GM23338 (cell line): ENCODE data around the gene ADCY1. TPM values are rescaled to one million over a fixed set of nuclear protein-coding genes. Genes with fewer than 3 reads are reported as not detected.

ENCODE experiments used
- ATAC-seq: fragments of 200-7000 bp; cut with Tn5 transposase; 3 replicates; pipeline ENCODE4 v1.9.1; 2020
- DNase-seq: peaks from one replicate; pipeline ENCODE4 v3.0.0-alpha.2; 2015; ENCODE audit warnings: low spot score
- H2AFZ ChIP-seq: fragments of 200-600 bp; sonication (generic); 2 replicates; pipeline ENCODE4 v1.8.0; 2016; ENCODE audit warnings: antibody characterized with exemption, mild to moderate bottlenecking, moderate library complexity
- H3F3A ChIP-seq: fragments of 200-600 bp; sonication (generic); replicated peaks from 2 replicates; pipeline ENCODE4 v1.8.0; 2017; ENCODE audit warnings: antibody characterized with exemption, mixed run types, low read depth
- H3K27ac ChIP-seq: fragments of 200-600 bp; sonication (generic); 2 replicates; pipeline ENCODE4 v1.6.1; 2016; ENCODE audit warnings: low read depth
- H3K27me3 ChIP-seq: fragments of 200-600 bp; sonication (generic); 2 replicates; pipeline ENCODE4 v1.8.0; 2016; ENCODE audit warnings: mild to moderate bottlenecking, mixed run types, moderate library complexity; ENCODE audit not compliant: insufficient read depth
- H3K36me3 ChIP-seq: fragments of 200-600 bp; sonication (generic); 2 replicates; pipeline ENCODE4 v1.8.0; 2016; ENCODE audit warnings: mild to moderate bottlenecking; ENCODE audit not compliant: insufficient read depth
- H3K4me1 ChIP-seq: fragments of 200-600 bp; sonication (generic); 2 replicates; pipeline ENCODE4 v1.8.0; 2016; ENCODE audit warnings: mild to moderate bottlenecking, moderate library complexity; ENCODE audit not compliant: insufficient read depth
- H3K4me2 ChIP-seq: fragments of 200-600 bp; sonication (generic); 2 replicates; pipeline ENCODE4 v1.7.1; 2017; ENCODE audit warnings: mixed run types
- H3K4me3 ChIP-seq: fragments of 200-600 bp; sonication (generic); 2 replicates; pipeline ENCODE4 v1.6.1; 2016; ENCODE audit warnings: mixed run types
- H3K79me2 ChIP-seq: fragments of 200-600 bp; sonication (generic); replicated peaks from 2 replicates; pipeline ENCODE4 v1.8.0; 2017; ENCODE audit warnings: mild to moderate bottlenecking; ENCODE audit not compliant: insufficient read depth
- H3K9me2 ChIP-seq: fragments of 200-600 bp; sonication (generic); 2 replicates; pipeline ENCODE4 v1.8.0; 2017; ENCODE audit not compliant: insufficient read depth
- H4K20me1 ChIP-seq: fragments of 200-600 bp; sonication (generic); replicated peaks from 2 replicates; pipeline ENCODE4 v1.8.0; 2017; ENCODE audit warnings: mild to moderate bottlenecking; ENCODE audit not compliant: insufficient read depth
- H3K27ac Mint-ChIP-seq: 2 replicates; pipeline ENCODE4 v1.8.0; 2020; ENCODE audit warnings: inconsistent platforms, mild to moderate bottlenecking, moderate library complexity, mixed read lengths
- H3K27me3 Mint-ChIP-seq: 3 replicates; pipeline ENCODE4 v1.8.0; 2022; ENCODE audit warnings: low read depth, mild to moderate bottlenecking, moderate library complexity, mixed read lengths, inconsistent platforms; ENCODE audit not compliant: insufficient read depth, poor library complexity
- H3K36me3 Mint-ChIP-seq: 3 replicates; pipeline ENCODE4 v1.8.0; 2021; ENCODE audit warnings: low read depth, mild to moderate bottlenecking, inconsistent platforms, moderate library complexity, mixed read lengths
- H3K4me1 Mint-ChIP-seq: 3 replicates; pipeline ENCODE4 v1.8.0; 2020; ENCODE audit warnings: mild to moderate bottlenecking, inconsistent platforms, mixed read lengths
- H3K4me3 Mint-ChIP-seq: 3 replicates; pipeline ENCODE4 v1.8.0; 2021; ENCODE audit warnings: moderate library complexity, mild to moderate bottlenecking, inconsistent platforms, mixed read lengths
- H3K9me3 Mint-ChIP-seq: 3 replicates; pipeline ENCODE4 v1.8.0; 2020; ENCODE audit warnings: moderate library complexity, mild to moderate bottlenecking, inconsistent platforms, mixed read lengths
- CREB1 ChIP-seq: fragments of 250-450 bp; sonication (Bioruptor Pico); IDR thresholded peaks from 2 replicates; pipeline ENCODE4 v1.5.0; 2020; ENCODE audit warnings: low read depth, mild to moderate bottlenecking, moderate library complexity
- EZH2 ChIP-seq: fragments of 200-600 bp; sonication (generic); IDR thresholded peaks from one replicate; pipeline ENCODE4 v1.8.0; 2017; ENCODE audit warnings: antibody characterized with exemption, mild to moderate bottlenecking, low read depth; ENCODE audit not compliant: unreplicated experiment
- EZH2phosphoT487 ChIP-seq: fragments of 200-600 bp; sonication (generic); IDR thresholded peaks from one replicate; pipeline ENCODE4 v1.8.1; 2018; ENCODE audit warnings: antibody characterized with exemption; ENCODE audit not compliant: unreplicated experiment
- JUNB ChIP-seq: IDR thresholded peaks from one replicate; pipeline ENCODE4 v1.6.1; 2016; ENCODE audit warnings: antibody characterized with exemption; ENCODE audit not compliant: unreplicated experiment
- NANOG ChIP-seq: IDR thresholded peaks from 2 replicates; pipeline ENCODE4 v1.6.1; 2016; ENCODE audit warnings: antibody characterized with exemption, borderline replicate concordance
- POLR2AphosphoS5 ChIP-seq: IDR thresholded peaks from 2 replicates; pipeline ENCODE4 v1.6.1; 2016; ENCODE audit warnings: antibody characterized with exemption, low read depth
- REST ChIP-seq: IDR thresholded peaks from one replicate; pipeline ENCODE4 v1.6.1; 2018; ENCODE audit warnings: antibody characterized with exemption; ENCODE audit not compliant: unreplicated experiment
- STAT1 ChIP-seq: IDR thresholded peaks from one replicate; pipeline ENCODE4 v1.6.1; 2016; ENCODE audit warnings: antibody characterized with exemption; ENCODE audit not compliant: unreplicated experiment
- ZNF114 ChIP-seq: fragments of 250-450 bp; sonication (Bioruptor Pico); IDR thresholded peaks from 2 replicates; pipeline ENCODE4 v1.5.0; 2020; ENCODE audit warnings: mild to moderate bottlenecking, moderate library complexity
- ZNF331 ChIP-seq: fragments of 250-450 bp; sonication (Bioruptor Pico); IDR thresholded peaks from 2 replicates; pipeline ENCODE4 v1.5.0; 2020; ENCODE audit warnings: low read depth, mild to moderate bottlenecking, moderate library complexity
- polyA plus RNA-seq: library from polyadenylated mRNA; unstranded; fragments of >200 nt; fragmentation: Nextera tagmentation; extraction: Ambion mirVana; gene quantifications from 2 replicates; pipeline ENCODE4 v1.2.1, GENCODE V29; 2016
- total RNA-seq: library from RNA; depleted of rRNA; stranded (reverse); fragments of >200 nt; shearing (Covaris generic); gene quantifications from 2 replicates; pipeline ENCODE4 v1.2.3, GENCODE V29; 2014
- TF ChIP-seq, protein P1 (sequence below): fragments of 250-450 bp; sonication (Bioruptor Pico); IDR thresholded peaks from 2 replicates; pipeline ENCODE4 v1.5.0; 2020; ENCODE audit warnings: mild to moderate bottlenecking, moderate library complexity
- TF ChIP-seq, protein P2 (sequence below), 2 experiments: fragments of 200-600 bp in 1 of 2; sonication (generic) in 1 of 2; conservative IDR thresholded peaks; 2 replicates each; pipeline versions ENCODE4 v1.5.1 to v1.6.1; 2016 to 2017; ENCODE audit warnings: antibody characterized with exemption in 2 of 2, low read depth in 2 of 2, mild to moderate bottlenecking in 2 of 2, moderate library complexity in 1 of 2
- TF ChIP-seq, protein P3 (sequence below): IDR thresholded peaks from 2 replicates; pipeline ENCODE4 v1.6.1; 2016; ENCODE audit warnings: antibody characterized with exemption

The ADCY1 gene
- total and polyA plus RNA-seq, 2 experiments from 2014 or later: 2.3 to 18.7 TPM

DNA sequence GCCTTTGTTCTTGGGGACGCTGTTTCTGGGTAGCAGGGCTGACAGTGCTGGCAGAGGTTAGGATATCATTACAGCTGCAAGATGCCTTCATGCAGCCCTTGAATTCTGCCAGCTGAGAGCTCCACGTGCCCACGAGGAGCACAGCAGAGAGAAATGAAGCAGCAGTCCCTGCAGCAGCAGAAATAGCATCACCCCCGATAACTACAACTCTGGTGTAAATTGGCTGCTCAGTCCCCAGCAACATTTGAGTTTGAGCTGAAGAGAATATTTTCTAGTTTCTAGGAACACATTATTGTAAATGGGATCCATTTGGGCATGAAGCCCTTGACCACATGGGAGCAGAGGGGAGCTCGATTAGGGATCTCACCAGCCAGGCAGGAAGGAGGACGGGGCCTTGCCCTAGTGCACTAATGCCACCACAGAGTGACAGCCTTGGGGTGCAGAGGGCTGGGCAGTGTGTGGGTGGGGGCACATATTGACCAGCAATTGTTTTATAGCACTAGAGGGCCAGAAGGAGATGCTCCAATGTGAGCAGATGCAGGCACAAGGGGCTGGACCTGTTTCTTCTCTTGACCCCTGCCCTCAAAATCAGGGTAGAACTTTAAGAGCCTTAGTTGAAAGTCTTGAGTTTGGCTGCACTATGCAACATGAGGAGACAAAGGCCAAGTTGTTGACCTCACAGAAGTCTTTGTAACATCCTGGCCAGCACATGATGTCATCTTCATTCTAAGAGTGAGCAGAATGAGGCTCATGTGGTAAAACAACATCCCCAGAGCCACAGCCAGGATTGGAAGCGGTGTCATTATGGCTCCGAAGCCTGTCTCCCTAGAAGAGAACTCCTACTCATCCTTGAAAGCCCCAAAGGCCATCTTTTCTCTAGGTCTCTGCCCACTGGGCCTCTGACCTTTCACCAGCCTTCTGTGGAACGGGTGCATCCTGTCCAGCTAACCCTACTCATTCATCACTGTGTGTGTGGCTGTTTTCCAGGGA lies 52.6 kb downstream of the ADCY1 start:
- Histone ChIP-seq H3K4me2 (no peak overlapping the region), H3K79me2 (no peaks in the 10 kb centered on the region), H3K9me2 (no peaks in the 10 kb centered on the region), H3F3A (no peaks in the 10 kb centered on the region), H2AFZ (no peak overlapping the region), H3K4me1 (0 out of 2 replicates have a peak, but pooled peaks cover 7% of the 10 kb centered on the region), H3K36me3 (no peaks in the 10 kb centered on the region; the same call in 1 of the 2 replicates), H4K20me1 (no peaks in the 10 kb centered on the region), H3K4me3 (no peak overlapping the region), H3K27ac (no peak overlapping the region), H3K27me3 (no peaks in the 10 kb centered on the region)
- ATAC-seq (no peak), DNase-seq (no peak)
- Mint-ChIP-seq H3K9me3 (peaks cover 28% of the 10 kb centered on the region), H3K27ac (no peak overlapping the region), H3K4me3 (no peak overlapping the region), H3K36me3 (peaks cover 25% of the 10 kb centered on the region), H3K4me1 (peaks cover 6% of the 10 kb centered on the region; the same call in 2 of the 3 replicates), H3K27me3 (peaks cover 6% of the 10 kb centered on the region)
- TF ChIP-seq, protein P1, sequence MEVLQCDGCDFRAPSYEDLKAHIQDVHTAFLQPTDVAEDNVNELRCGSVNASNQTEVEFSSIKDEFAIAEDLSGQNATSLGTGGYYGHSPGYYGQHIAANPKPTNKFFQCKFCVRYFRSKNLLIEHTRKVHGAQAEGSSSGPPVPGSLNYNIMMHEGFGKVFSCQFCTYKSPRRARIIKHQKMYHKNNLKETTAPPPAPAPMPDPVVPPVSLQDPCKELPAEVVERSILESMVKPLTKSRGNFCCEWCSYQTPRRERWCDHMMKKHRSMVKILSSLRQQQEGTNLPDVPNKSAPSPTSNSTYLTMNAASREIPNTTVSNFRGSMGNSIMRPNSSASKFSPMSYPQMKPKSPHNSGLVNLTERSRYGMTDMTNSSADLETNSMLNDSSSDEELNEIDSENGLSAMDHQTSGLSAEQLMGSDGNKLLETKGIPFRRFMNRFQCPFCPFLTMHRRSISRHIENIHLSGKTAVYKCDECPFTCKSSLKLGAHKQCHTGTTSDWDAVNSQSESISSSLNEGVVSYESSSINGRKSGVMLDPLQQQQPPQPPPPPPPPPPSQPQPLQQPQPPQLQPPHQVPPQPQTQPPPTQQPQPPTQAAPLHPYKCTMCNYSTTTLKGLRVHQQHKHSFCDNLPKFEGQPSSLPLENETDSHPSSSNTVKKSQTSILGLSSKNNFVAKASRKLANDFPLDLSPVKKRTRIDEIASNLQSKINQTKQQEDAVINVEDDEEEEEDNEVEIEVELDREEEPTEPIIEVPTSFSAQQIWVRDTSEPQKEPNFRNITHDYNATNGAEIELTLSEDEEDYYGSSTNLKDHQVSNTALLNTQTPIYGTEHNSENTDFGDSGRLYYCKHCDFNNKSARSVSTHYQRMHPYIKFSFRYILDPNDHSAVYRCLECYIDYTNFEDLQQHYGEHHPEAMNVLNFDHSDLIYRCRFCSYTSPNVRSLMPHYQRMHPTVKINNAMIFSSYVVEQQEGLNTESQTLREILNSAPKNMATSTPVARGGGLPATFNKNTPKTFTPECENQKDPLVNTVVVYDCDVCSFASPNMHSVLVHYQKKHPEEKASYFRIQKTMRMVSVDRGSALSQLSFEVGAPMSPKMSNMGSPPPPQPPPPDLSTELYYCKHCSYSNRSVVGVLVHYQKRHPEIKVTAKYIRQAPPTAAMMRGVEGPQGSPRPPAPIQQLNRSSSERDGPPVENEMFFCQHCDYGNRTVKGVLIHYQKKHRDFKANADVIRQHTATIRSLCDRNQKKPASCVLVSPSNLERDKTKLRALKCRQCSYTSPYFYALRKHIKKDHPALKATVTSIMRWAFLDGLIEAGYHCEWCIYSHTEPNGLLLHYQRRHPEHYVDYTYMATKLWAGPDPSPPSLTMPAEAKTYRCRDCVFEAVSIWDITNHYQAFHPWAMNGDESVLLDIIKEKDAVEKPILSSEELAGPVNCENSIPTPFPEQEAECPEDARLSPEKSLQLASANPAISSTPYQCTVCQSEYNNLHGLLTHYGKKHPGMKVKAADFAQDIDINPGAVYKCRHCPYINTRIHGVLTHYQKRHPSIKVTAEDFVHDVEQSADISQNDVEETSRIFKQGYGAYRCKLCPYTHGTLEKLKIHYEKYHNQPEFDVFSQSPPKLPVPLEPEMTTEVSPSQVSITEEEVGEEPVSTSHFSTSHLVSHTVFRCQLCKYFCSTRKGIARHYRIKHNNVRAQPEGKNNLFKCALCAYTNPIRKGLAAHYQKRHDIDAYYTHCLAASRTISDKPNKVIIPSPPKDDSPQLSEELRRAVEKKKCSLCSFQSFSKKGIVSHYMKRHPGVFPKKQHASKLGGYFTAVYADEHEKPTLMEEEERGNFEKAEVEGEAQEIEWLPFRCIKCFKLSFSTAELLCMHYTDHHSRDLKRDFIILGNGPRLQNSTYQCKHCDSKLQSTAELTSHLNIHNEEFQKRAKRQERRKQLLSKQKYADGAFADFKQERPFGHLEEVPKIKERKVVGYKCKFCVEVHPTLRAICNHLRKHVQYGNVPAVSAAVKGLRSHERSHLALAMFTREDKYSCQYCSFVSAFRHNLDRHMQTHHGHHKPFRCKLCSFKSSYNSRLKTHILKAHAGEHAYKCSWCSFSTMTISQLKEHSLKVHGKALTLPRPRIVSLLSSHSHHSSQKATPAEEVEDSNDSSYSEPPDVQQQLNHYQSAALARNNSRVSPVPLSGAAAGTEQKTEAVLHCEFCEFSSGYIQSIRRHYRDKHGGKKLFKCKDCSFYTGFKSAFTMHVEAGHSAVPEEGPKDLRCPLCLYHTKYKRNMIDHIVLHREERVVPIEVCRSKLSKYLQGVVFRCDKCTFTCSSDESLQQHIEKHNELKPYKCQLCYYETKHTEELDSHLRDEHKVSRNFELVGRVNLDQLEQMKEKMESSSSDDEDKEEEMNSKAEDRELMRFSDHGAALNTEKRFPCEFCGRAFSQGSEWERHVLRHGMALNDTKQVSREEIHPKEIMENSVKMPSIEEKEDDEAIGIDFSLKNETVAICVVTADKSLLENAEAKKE (CRISPR knock-in tag): no peak
- TF ChIP-seq, protein P2, sequence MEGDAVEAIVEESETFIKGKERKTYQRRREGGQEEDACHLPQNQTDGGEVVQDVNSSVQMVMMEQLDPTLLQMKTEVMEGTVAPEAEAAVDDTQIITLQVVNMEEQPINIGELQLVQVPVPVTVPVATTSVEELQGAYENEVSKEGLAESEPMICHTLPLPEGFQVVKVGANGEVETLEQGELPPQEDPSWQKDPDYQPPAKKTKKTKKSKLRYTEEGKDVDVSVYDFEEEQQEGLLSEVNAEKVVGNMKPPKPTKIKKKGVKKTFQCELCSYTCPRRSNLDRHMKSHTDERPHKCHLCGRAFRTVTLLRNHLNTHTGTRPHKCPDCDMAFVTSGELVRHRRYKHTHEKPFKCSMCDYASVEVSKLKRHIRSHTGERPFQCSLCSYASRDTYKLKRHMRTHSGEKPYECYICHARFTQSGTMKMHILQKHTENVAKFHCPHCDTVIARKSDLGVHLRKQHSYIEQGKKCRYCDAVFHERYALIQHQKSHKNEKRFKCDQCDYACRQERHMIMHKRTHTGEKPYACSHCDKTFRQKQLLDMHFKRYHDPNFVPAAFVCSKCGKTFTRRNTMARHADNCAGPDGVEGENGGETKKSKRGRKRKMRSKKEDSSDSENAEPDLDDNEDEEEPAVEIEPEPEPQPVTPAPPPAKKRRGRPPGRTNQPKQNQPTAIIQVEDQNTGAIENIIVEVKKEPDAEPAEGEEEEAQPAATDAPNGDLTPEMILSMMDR (conservative IDR thresholded peaks at IDR 0.05; ENCODE audit: low read depth in 2 of 2): no peak
- TF ChIP-seq STAT1 (no peak), CREB1 (CRISPR knock-in tag) (no peak), REST (no peak), ZNF114 (no peak), EZH2 (no peak), NANOG (no peak), JUNB (no peak), POLR2AphosphoS5 (no peak), ZNF331 (CRISPR knock-in tag) (no peak), EZH2phosphoT487 (no peak)
- TF ChIP-seq, protein P3, sequence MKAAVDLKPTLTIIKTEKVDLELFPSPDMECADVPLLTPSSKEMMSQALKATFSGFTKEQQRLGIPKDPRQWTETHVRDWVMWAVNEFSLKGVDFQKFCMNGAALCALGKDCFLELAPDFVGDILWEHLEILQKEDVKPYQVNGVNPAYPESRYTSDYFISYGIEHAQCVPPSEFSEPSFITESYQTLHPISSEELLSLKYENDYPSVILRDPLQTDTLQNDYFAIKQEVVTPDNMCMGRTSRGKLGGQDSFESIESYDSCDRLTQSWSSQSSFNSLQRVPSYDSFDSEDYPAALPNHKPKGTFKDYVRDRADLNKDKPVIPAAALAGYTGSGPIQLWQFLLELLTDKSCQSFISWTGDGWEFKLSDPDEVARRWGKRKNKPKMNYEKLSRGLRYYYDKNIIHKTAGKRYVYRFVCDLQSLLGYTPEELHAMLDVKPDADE: no peak
